HG03521 (cell line): ENCODE measurements around the gene KXD1.
"Not testable (repeated sequence)": the region's sequence is repeated elsewhere in the genome, so short reads cannot be mapped to it uniquely, and the experiment has no call there.

ENCODE experiments used
- ATAC-seq: cut with Tn5 transposase; IDR thresholded peaks from one replicate; pipeline ENCODE4 v1.9.1; 2021; ENCODE audit warnings: mild to moderate bottlenecking, moderate library complexity; ENCODE audit not compliant: unreplicated experiment

Gene KXD1

DNA sequence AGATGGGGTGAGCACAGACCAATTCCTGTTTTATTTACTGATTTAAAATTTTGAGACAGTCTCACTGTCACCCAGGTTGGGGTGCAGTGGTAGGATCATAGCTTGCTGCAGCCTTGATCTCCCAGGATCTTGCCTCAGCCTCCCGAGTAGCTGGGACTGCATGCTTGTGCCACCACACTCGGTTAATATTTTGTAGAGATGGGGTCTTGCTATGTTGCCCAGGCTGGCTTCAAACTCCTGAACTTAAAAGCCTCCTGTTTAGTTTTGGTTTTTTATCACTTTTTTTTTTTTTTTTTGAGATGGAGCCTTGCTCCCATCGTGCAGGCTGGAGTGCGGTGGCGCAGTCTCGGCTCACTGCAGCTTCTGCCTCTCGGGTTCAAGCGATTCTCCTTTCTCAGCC lies 18.7 kb downstream of the KXD1 start:
- ATAC-seq = no peak

DNA sequence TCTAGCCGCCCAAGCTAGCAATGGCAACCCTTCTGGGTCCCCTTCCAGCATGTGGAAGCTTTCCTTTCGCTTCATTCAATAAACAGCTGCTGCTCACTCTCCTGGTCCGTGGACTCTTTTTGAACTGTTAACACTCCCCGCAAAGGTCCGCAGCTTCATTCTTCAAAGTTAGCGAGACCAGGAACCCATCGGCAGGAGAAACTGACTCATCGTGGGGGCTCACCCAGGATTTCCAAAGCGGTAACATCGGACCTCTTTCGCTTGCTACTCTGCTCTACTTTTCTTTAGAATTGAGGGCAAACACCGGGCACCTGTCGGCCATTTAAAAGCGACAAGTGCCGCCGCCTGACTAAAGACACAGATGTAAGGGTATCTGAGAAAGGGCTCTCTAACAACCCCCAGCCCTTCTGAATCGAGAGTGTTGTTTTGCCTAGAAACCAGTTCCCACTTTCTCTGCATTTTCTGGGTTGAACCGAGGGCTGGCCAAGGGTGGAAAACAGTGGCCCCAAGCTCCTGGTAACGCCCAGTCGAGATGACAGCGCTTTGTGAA lies 19.8 kb downstream of the KXD1 start:
- ATAC-seq = no peak

DNA sequence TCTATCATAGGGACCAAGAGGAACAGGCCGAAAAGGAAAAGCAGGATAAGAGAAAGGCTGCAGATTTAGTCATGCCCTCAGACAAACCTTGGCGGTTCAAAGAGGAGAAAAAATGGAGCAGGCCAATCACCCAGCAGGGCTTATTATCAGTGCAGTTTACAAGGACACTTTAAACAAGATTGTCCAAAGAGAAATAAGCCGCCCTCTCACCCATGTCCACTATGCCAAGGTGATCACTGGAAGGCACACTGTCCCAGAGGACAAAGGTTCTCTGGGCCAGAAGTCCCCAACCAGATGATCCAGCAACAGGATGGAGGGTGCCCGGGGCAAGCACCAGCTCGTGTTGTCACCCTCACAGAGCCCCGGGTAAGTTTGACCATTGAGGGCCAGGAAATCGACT lies 22.6 kb downstream of the KXD1 start:
- no peak for ATAC-seq

DNA sequence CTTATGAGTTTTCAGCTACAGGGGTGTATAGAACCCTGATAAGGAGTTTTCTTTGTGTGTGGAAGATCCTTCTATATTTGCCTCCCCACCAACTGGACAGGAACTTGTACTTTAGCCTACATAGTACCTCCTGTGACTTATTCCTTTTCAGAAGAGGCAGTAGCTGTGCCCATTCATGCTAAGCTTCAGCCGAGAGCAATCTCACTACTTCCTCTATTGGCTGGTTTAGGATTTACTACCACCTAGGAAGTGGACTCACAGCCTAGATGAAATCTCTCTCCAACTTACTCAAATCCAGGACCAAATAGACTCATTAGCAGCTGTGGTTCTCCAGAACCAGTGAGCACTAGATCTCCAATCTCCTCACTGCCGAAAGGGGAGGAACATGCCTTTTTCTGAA lies 28.6 kb downstream of the KXD1 start:
- no peak for ATAC-seq

GRCh38 chr19:18587561-18587960 lies 29.9 kb downstream of the KXD1 start:
- ATAC-seq = no peak

- no peak for ATAC-seq
Measured at GRCh38 chr19:18587962-18588610, 30.4 kb downstream of the KXD1 start.

- ATAC-seq = peak; percentile 65
Measured at GRCh38 chr19:18588611-18589379, 31.1 kb downstream of the KXD1 start, which contains the start of gene REX1BD. Gene REX1BD (plus strand): TSS chr19:18588798. CDS start chr19:18588802, 4 bp downstream.

- peak; percentile 22 for ATAC-seq
Measured at GRCh38 chr19:18589380-18590272, 32.0 kb downstream of the KXD1 start.

- ATAC-seq = no peak
Measured at GRCh38 chr19:18590273-18591272, 32.9 kb downstream of the KXD1 start.

DNA sequence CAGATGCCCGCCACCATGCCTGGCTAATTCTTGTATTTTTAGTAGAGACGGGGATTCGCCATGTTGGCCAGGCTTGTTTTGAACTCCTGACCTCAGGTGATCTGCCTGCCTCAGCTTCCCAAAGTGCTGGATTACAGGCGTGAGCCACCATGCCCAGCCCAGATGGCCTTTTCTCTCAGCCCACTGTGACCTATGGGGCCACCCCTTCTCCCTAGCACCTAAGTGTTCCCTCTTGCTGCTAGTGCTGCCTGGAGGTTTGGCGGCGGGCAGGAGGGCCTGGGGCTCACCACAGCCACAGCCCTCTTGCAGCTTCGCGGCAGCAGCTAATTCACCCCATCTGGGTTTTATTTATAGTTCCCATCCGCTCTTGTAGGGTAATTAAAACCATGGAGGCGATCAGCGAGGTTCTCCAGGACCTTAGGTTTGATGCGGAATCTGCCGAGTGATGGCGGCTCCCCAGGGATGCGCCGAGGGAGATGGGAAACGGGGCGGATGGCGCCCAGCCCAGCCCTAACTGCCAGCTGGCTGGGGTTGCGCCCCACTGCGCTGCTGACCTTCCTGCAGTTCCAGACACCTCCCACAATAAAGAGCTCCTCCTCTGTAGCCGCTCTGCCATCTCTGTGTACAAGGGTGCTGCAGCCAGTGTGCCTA lies 34.2 kb downstream of the KXD1 start:
- ATAC-seq = no peak

- ATAC-seq = not testable (repeated sequence)
Measured at GRCh38 chr19:18592732-18593131, 35.1 kb downstream of the KXD1 start.

DNA sequence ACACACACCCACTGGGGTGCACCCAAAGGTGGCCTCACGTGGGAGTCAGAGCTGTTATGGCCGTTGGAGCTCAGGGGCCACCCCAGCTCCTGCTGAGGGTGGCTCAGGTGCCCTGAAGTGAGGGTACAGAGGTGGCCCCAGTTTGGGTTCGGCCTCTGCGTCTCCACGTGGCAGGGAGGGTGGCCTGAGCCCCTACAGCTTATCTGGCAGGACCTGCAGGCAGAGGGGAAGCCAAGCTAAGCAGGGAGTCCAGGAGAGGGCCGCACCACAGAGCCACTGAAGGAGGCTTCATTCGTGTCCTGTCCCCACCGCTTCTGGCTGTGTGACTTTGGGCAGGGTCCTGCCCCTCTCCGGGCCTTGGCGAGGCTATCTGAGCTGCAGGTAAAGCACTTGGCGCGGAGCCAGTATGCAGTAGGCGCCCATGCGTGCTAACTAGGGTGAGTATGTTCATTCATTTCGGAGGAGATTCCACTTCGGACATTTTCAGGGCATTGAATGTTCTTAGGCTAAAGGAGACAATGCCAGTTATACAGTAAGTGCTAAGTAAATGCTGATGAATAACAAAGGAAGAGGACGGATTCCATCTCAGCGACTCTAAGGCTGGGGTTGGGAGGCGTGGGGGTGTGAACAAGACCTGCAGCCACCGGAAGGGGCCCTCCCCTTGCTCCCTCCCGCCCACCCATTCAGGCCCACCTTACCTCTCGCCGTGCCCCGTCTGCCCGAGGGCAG lies 35.9 kb downstream of the KXD1 start:
- ATAC-seq = no peak

DNA sequence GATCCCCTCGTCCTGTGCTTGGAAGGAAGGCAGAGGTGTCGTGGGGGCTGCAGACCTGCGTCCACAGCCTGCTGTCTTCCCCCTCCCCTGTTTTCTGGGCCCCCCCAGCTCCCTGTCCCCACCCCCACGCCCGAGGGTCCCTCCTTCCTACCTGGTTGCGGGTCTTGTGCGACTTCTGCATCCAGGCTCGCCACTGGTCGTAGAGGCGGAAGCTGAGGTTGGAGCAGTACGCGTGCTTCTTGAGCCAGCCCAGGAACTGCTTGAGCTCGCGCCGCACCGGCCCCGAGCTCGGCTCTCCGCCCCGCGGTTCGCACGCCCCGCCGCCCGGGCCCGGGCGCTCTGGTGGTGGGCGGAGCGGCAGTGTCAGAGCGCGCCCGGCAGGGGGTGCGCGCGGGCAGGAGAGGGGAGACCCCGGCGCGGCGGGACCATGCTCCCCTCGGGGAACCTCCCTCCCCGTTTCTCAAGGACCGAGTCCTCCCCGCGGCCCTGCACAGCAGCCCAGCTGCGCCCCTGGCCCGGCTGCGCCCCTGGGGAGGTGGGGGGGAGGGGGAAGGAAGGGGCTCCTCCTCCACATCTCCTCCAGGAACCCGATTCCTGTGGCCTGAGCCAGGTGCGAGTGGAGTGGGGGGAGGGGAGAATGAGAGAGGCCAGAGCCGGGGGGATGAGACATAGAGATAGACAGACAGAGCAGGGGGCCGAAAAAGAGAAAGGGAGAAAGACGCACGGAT lies 36.6 kb downstream of the KXD1 start:
- ATAC-seq = no peak

GRCh38 chr19:18594824-18595373 lies 37.2 kb downstream of the KXD1 start:
- ATAC-seq = no peak

- no peak for ATAC-seq
Measured at GRCh38 chr19:18595475-18595874, 37.8 kb downstream of the KXD1 start.

DNA sequence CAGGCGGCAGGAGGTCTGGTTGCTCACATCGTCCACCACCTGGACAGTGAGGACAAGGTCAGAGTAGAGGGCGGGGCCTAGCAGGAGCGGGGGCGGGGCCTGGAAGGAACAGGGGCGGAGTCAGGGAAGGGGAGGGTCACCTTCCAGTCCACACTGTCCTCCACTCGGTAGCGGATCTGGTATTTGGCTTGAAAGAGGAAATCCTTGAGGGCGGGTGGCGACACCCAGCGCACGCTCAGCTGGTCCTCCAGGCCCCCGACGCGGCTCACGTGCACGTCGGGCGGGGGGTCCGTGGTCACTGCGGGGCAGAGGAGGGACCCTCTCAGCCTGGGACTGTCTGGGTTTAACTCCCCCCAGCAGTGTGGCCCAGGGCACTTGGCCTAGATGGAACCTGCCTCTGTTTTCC lies 39.1 kb downstream of the KXD1 start:
- ATAC-seq = no peak

- ATAC-seq = no peak
Measured at GRCh38 chr19:18597809-18598660, 40.4 kb downstream of the KXD1 start.
